ENCODE results near the gene CTNND2. TPM values are rescaled to one million over a fixed set of nuclear protein-coding genes. Genes with fewer than 3 reads are reported as not detected.

CTNND2 gene
- polyA plus RNA-seq, 1 donor, result 0.75 TPM

GRCh38 chr5:11258001-11258400 lies 646.2 kb downstream of the CTNND2 start:
- DNase-seq (ENCODE audit: low read depth), result no peak

DNA sequence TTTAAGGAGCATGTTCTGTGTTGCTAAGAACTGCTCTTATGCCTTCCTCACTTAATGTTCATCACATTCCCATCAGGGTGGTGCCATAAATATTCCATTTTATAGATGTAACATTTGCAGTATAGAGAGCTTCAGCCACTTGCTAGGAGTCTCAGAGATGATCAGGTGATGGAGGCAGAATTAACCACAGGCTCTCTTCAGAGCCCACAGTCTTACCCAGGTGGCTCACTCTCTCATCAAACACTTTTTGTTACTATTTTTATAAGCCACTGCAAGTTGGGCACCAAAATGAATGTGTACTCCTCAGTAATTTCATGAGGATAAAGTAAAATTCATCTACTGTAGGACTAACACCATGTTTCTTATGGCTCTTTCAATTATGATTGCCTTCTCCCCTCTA lies 651.7 kb downstream of the CTNND2 start:
- DNase-seq (ENCODE audit: low read depth), result no peak

- no peak for DNase-seq (ENCODE audit: low read depth)
These were observed 652.2 kb downstream of the CTNND2 start for GRCh38 chr5:11252075-11252474.

GRCh38 chr5:11251247-11251646 lies 653.0 kb downstream of the CTNND2 start:
- no peak for DNase-seq (ENCODE audit: low read depth)

- DNase-seq (ENCODE audit: low read depth), result no peak
These were observed 655.3 kb downstream of the CTNND2 start for GRCh38 chr5:11248966-11249365.

- DNase-seq (ENCODE audit: low read depth), result no peak
These were observed 657.0 kb downstream of the CTNND2 start for GRCh38 chr5:11247224-11247623.

DNA sequence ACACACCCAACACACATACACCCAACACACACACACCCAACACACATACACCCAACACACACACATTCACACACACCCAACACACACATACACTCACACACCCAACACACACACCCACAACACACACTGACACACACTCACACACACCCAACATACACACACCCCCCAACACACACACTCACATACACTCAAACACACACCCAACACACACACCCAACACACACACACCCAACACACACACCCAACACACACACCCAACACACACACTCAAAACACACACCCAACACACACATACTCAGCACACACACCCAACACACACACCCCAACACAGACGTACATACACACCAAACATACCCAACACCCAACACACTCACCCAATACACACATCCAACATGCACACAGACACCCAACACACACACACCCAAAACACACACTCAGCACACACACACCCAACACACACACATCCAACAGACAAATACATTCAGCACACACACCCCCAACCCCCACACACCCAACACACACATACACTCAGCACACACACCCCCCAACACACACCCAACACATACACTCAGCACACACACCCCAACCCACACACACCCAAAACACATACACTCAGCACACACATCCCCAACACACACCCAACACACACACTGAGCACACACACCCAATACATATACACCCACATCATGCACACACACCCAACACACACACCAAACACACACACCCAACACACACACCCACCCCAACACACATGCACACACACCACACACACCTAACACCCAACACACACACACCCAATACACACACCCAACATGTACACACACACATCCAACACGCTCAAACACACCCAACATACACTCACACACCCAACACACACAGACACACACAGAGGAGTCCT lies 663.7 kb downstream of the CTNND2 start:
- DNase-seq (ENCODE audit: low read depth), result no peak

DNA sequence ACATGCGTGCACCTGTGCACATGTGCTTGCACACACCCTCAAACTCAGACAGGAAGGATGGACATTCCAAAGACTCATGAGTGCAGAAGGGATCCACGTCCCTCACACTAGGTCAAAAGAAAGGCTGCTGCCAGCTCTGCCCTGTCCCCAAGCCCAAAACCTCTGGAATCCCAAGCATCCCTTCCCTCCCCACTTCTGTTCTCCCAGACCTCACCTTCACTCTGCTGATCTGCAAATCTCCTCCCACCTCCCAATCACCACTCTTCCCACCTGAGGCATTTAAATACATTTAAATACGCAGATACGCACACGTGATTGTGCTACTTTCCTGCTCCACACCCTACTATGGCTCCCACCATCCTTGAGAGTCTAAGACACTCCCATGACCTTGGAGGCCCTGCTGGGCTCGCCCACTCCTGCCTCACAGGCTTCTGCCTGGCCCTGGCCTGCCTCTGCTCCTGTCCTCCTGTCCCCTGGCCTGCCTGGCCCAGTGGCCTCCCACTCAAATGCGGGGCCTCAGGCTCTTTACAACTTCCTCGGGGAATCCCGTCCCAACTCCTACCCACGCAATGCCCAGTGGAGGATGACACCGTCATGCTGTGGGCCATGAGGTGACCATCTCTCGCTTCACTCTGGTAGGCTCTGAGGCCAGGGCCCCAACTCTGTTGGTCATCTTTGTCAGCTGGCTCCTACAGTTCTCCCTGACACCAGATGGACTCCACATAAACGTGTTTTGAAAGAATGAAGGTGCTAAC lies 664.8 kb downstream of the CTNND2 start:
- DNase-seq (ENCODE audit: low read depth), result no peak

DNA sequence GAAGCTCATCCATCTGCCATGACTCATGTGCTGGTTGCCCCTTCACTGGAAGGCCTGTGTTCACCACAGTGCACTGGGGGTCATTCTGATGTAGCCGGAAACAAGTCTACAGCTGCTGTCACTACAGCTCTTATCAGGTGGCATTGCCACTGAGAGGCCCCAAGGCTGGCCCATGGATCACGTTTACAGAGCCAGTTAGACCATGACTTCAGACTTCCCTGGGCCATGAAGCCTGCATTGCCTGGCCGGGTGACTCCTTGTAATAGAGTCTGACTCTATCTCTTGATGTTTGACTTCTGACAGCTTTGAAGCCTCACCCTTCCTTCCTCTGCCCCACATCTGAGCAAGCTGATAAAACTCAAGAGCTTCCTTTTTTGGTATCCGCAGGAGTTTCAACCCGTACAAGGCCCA lies 669.7 kb downstream of the CTNND2 start:
- DNase-seq (ENCODE audit: low read depth), result no peak

DNA sequence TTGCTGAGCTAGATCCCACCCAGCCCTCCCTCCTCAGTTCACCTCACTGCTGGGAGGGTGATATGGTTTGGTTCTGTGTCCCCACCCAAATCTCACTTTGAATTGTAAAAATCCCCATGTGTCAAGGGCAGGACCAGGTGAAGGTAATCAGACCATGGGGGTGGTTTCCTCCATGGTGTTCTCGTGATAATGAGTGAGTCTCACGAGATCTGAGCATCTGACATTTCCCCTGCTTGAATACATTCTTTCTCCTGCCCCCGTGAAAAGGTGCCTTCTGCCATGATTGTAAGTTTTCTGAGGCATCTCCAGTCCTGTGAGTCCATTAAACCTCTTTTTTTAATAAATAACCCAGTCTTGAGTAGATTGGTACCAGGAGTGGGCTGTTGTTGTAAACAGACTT lies 673.4 kb downstream of the CTNND2 start:
- DNase-seq (ENCODE audit: low read depth), result no peak

DNA sequence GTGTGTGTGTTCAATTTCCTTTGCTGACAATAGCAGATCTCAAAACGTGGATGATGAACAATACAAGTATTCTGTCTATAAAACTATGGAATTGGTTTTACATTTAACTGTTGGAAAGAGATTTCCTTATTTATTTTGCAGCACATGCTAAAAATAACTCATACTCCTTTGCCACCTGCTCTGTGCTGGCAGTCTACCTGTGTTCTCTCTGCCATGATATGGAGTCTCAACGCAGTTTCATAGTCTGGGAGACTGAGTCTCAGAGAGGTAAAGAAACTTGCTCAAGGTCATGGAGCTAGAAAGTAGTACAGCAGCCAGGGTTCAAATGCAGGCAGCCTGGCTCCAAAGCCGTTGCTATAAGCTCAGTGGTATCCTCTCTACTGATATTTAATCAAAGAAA lies 677.2 kb downstream of the CTNND2 start:
- DNase-seq (ENCODE audit: low read depth), result no peak

DNA sequence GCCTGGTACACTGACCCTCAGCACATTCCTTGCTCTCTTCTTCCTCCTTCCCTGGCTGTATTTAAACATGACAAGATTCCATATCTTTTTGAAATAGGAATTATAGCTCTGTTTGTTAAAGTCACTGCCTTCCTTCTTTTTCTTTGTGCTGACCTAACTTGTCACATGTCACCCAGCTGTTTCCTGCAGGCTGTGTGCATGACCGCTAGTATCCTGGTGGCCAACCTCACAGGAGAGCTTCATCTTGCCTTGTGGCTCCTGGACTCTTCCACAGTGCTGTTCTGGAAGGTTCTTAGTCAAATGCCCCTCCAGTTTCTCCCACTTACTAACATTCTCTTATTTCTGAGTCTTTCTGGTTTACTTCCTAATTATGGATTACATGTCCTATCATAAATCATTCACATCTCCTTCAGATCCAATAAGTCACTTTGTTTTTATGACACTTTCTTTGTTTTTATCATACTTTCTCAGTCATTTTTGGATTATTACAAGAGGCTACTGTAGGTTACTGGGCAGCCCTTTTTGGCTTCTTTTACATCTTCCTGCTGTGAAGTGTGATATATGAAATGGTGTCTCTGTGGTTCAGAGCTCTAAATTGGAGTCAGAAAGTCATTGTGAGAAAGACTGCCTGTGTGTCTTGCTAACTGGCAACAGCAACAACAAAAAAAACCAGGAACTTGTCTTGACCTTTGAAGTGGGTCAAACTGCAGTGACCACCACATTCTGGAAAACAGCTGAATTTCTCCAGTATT lies 679.6 kb downstream of the CTNND2 start:
- no peak for DNase-seq (ENCODE audit: low read depth)

- no peak for DNase-seq (ENCODE audit: low read depth)
These were observed 682.1 kb downstream of the CTNND2 start for GRCh38 chr5:11222169-11222568.

DNA sequence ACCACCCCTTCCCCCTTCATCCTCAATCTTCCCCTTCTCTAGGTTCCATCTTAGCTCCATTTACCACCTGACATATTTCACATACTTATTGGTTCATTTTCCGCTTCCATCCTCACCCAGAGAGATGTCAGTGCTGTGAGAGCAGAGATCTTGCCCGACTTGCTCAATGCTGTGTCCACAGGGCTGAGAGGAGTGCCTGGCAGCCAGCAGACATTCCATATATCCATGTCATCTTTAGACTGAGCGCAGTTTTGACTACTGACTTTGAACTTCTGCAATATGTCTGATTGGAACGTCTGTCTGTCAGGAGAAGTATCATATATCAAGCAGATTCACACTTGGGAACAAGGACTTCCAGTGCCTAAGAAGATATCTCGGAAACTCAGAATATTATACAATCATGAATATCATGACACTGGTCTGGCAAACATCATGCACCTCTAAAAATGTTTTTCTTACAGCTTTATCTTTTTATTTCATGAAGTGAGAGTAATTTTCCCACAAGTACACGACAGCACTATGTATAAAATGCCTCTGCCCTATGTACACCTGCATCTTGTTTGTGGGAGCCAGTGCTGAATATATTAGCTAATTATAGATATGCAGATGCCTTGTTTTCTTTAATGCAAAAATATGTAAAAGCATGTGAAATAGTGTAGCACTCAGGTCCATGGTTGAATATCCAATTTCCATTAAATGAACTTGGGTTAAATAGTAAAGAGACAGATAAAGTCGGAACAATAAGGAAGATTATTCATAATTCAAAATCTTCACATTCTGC lies 689.2 kb downstream of the CTNND2 start:
- DNase-seq (ENCODE audit: low read depth), result no peak

DNA sequence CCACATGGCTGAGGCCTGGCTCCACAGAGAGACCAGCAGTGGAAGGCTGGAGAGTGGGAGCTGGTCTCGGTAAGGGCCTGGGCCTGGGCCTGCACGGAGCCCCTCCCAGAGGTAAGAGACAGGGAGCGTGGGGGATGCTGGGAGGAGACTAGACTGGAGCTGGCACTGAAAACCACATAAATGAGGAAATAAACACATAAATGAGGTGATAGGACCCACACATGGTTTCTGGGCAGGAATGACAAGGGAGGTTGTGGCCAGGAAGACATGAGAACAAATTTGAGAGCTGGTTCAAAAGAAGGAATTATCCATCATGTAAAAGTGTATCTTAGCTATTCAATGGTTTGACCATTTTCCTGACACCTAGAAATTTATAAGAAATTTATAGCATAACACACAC lies 691.5 kb downstream of the CTNND2 start:
- DNase-seq (ENCODE audit: low read depth), result no peak

DNA sequence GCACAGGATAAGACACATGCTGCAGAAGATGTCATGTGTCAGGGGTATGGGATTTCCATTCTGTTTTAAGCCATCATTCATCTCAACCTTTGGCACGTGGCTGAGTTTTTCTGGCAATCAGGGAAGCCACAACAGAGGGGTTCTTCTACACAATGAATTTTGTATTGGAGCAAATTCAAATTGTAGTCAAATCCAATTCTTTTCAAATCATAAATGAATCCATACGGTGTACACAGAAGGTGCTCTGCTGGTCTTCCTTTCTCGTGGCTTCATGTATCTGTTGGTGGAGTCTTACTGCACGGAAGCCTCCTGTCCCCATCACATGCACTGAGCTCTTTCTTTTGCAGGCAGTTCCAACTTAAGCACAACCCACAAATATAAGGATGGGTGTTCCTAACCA lies 706.5 kb downstream of the CTNND2 start:
- no peak for DNase-seq (ENCODE audit: low read depth)

- DNase-seq (ENCODE audit: low read depth), result no peak
These were observed 712.6 kb downstream of the CTNND2 start for GRCh38 chr5:11191673-11192072.

- peak; percentile 4 for DNase-seq (ENCODE audit: low read depth)
These were observed 721.7 kb downstream of the CTNND2 start for GRCh38 chr5:11182441-11183080.

DNA sequence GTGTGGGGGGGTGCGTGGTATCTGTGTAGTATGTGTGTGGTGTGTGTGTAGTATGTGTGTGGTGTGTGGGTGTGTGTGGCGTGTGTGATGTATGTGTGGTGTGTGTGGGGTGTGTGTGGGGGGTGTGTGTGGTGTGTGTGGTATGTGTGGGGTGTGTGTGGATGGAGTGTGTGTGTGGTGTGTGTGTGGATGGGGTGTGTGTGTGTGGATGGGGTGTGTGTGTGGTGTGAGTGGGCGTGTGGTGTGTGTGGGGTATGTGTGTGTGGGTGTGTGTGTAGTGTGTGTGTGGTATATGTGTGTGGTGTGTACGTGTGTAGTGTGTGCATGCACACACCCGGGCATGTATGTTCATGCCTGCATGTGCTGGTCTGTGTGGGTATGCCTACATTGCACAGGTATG lies 722.3 kb downstream of the CTNND2 start:
- no peak for DNase-seq (ENCODE audit: low read depth)

- DNase-seq (ENCODE audit: low read depth), result no peak
These were observed 723.4 kb downstream of the CTNND2 start for GRCh38 chr5:11180890-11181289.
